C4-2B (cell line): ENCODE data around the gene CIAO2B.

Source experiments
- H3K27ac ChIP-seq: fragments of 450-650 bp; 2 replicates; pipeline ENCODE4 v1.5.1; 2017
- CTCF ChIP-seq: fragments of 450-650 bp; conservative IDR thresholded peaks from 2 replicates; pipeline ENCODE4 v1.5.1; 2017; ENCODE audit warnings: mild to moderate bottlenecking
- ZFX ChIP-seq: fragments of 450-650 bp; IDR thresholded peaks from 2 replicates; pipeline ENCODE4 v1.6.1; 2017

Gene CIAO2B

GRCh38 chr16:66914541-66914940 lies 19.7 kb downstream of the CIAO2B start:
- no peak overlapping the region for H3K27ac ChIP-seq
- no peak for TF ChIP-seq ZFX
- TF ChIP-seq CTCF, result no peak

GRCh38 chr16:66913711-66914110 lies 20.5 kb downstream of the CIAO2B start:
- TF ChIP-seq ZFX, result no peak
- TF ChIP-seq CTCF, result no peak
- H3K27ac ChIP-seq, result no peak overlapping the region

- H3K27ac ChIP-seq, result no peak overlapping the region
- no peak for TF ChIP-seq CTCF
- TF ChIP-seq ZFX, result no peak
Measured at GRCh38 chr16:66913081-66913480, 21.1 kb downstream of the CIAO2B start.

GRCh38 chr16:66911801-66912200 lies 22.4 kb downstream of the CIAO2B start:
- TF ChIP-seq CTCF (no peak), ZFX (no peak)
- no peak overlapping the region for H3K27ac ChIP-seq

GRCh38 chr16:66911112-66911511 lies 23.1 kb downstream of the CIAO2B start:
- no peak for TF ChIP-seq CTCF
- no peak for TF ChIP-seq ZFX
- no peak overlapping the region for H3K27ac ChIP-seq

DNA sequence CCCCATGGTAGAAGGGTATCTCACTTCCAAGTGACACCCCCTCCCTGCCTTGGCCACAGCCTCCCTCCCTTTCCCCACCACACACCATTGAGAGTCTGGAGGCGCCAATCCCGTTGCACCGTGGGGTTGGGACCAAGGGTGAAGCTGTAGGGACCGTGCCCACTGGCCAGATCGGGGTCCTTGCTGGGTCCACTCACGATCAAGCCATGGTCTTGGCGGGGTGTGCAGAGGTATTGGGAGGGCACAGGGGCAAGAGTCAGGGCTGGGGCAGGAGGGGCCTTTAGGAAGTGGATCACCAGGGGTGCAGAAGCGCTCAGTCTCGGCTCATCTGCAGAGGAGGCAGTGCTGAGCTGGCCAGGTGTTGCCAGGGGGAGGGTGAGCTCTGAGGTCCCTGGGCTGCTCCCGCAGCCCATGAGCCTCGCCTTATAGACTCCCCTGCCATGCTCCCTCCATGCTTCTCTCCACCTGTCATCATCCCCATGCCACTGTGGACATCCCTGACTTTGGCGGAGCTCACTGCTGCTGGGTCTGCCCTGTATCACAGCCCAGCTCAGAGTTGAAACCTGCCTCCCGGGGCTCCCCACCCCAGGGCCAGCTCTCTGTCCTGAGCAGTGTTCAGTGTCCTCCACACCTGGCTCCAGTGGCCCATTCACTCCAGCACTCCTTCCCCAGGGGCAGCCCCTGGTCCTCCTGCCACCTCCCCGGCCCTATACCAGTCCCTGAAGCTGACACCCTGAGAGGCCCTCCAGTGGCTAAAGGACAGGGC lies 23.8 kb downstream of the CIAO2B start:
- TF ChIP-seq CTCF (no peak), ZFX (no peak)
- H3K27ac ChIP-seq, result no peak overlapping the region

DNA sequence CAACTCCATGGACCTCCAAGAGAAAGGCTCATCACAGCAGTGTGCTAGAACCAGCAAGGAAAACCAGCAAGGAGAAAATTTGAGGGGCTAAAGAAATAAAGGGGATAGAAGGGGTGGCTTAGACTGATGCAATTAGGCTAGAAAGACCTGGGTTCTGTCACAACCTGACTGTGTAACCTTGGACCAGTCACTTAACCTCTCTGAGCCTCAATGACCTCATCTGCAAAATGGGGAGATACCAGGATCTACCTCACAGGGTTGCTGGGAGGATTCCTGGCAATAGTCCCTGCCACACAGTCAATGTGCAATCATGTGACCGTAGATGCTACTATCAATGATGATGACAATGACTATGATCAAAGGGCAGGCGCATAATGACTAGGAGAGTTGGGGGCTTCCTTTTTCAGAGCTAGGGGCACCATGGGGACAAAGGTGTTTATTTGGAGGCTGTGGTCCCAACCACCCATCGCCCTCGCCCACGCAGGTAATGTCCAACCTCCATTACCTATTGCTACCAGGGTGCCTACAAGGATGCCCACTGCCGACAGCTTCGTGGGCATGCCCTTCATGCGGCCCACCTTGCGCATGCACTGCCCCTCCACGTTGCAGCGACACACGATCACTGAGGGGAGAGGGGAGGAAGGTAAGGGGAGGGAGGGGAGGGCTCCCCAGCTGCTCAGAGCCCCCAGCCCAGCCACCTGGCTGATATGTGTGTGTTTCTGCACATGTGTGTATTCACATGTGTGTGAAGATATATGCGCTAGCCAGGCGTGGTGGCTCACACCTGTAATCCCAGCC lies 25.2 kb downstream of the CIAO2B start:
- no peak overlapping the region for H3K27ac ChIP-seq
- no peak for TF ChIP-seq ZFX
- TF ChIP-seq CTCF, result no peak
